DOHH2 (cell line): ENCODE data around the gene ATP5F1E.

Source experiments
- CTCF ChIP-seq: fragments of 200-600 bp; sonication (generic); IDR thresholded peaks from one replicate; pipeline ENCODE4 v1.5.1; 2014; ENCODE audit warnings: antibody characterized with exemption, mild to moderate bottlenecking, low read depth, low read length; ENCODE audit not compliant: poor library complexity, severe bottlenecking
- EZH2phosphoT487 ChIP-seq: fragments of 200-600 bp; sonication (generic); IDR thresholded peaks from 2 replicates; pipeline ENCODE4 v1.6.1; 2017; ENCODE audit warnings: borderline replicate concordance, mild to moderate bottlenecking, antibody characterized with exemption, low read length, moderate library complexity, mixed read lengths

GRCh38 chr20:59062081-59062480 lies 29.9 kb upstream of the ATP5F1E start:
- TF ChIP-seq CTCF (no peak), EZH2phosphoT487 (no peak)
